ES-I3 (cell line): Measurements from ENCODE around the gene CNTNAP2.

Source experiments
- H3K36me3 ChIP-seq: 2 replicates; pipeline ENCODE4 v1.6.1; 2013; ENCODE audit warnings: mild to moderate bottlenecking, low read length, control low read depth, moderate library complexity; ENCODE audit not compliant: insufficient read depth
- H3K4me1 ChIP-seq: 2 replicates; pipeline ENCODE4 v1.6.1; 2013; ENCODE audit warnings: mild to moderate bottlenecking, control low read depth, low read length; ENCODE audit not compliant: insufficient read depth
- H3K9ac ChIP-seq: 2 replicates; pipeline ENCODE4 v1.6.1; 2013; ENCODE audit warnings: low read depth, mild to moderate bottlenecking, low read length, moderate library complexity
- H3K9me3 ChIP-seq: 2 replicates; pipeline ENCODE4 v1.6.1; 2013; ENCODE audit warnings: mild to moderate bottlenecking, low read length, moderate library complexity; ENCODE audit not compliant: control insufficient read depth, insufficient read depth

Gene CNTNAP2

DNA sequence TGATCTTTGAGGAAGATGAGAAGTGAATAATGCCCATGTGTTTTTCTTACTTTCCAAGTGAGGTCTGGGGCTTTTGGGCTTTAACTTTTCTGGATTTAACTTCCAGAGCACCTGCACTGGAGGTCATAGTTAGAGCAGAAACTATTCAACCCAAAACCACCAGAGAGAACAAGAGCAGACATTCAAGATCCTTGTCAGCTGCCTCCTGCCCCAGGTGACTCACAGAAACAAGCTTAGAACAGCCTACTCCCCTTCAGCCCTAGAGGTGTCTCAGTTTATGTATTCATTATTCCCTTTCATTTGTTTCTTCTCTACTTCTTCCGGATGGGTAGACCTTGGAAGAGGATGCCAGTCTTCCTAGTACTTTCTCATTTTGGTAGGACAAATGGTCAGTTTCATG, 270.5 kb downstream of the CNTNAP2 start:
- H3K9me3 ChIP-seq: no peaks in the 10 kb centered on the region
- H3K36me3 ChIP-seq: no peaks in the 10 kb centered on the region
- H3K9ac ChIP-seq: no peak overlapping the region
- H3K4me1 ChIP-seq: no peaks in the 10 kb centered on the region

DNA sequence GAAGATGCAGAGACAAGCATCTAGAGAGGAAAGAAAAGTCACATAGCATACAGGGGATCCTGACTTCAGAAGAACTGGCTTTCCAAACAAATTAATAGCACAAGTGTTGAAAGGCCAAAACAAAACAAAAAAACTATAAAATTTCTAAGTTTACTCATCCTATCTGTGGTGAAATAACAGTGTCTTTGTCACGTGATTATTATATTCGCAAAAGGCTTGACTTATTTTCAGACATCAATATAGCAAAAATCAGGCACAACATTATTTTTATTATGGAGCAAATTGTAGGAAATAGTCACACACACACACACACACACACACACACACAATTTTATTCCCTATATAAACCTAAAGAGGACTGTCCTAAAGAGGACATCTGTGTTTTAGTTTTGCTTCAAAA, 272.3 kb downstream of the CNTNAP2 start:
- Histone ChIP-seq H3K36me3 (no peaks in the 10 kb centered on the region), H3K9ac (no peak overlapping the region), H3K9me3 (no peaks in the 10 kb centered on the region), H3K4me1 (no peaks in the 10 kb centered on the region)

DNA sequence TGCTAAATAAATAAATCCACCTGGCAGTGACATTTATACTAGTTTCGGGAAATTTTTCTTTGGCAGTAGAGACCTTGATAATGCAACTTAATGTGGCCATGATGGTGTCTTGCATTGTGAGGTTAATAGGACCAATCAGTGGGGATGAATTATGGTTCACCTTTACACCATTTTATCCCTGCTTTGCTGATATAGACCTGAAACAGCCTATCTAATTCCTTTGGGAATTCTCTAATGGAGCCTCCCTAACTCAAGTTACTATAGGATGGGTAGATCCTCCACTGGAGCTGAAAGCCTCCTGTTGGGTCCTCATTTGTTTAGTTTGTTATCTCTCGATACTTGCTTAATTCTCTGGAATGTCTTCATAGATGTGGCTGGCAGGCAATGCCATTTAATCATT, 276.7 kb downstream of the CNTNAP2 start:
- Histone ChIP-seq H3K9me3 (no peaks in the 10 kb centered on the region), H3K36me3 (no peaks in the 10 kb centered on the region), H3K9ac (no peak overlapping the region), H3K4me1 (no peaks in the 10 kb centered on the region)

DNA sequence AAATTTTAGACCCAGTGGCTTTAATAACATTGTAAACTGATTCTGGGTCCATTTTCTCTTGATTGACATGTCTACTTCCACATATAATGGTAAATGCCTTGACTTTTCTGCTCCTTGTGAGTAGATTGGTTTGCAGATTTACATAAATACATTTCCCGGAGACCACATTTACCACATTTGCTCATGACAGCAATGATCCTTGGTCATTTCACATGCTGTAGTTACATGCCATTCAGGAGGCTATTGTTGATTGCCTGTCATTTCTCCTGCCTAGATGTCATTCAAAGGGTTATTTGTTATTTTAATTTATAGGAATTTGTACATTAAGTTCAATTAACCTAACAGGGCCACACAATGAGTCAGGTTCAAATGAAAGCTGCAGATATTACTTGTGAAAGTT, 280.5 kb downstream of the CNTNAP2 start:
- H3K9ac ChIP-seq: no peak overlapping the region
- H3K36me3 ChIP-seq: no peaks in the 10 kb centered on the region
- H3K9me3 ChIP-seq: no peaks in the 10 kb centered on the region

DNA sequence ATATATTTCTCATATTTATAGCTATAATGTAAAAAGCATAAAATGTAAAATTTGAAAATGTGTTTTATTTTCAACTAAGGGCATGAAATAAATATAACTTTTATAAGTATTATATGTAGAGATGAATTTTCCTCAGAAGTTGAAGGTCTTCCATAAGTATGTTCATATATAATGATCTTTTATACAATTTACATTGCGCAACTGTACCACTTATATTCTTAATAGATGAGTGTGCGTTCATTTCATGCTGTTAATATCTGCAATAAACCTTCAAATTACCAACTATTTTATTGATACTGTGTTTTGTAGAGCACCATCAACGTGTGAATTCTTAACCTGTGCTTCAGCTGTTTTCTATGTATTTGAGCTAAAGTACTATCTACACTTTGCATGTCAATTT, 285.3 kb downstream of the CNTNAP2 start:
- no peaks in the 10 kb centered on the region for H3K4me1 ChIP-seq
- H3K36me3 ChIP-seq: no peaks in the 10 kb centered on the region
- no peaks in the 10 kb centered on the region for H3K9me3 ChIP-seq
- H3K9ac ChIP-seq: no peak overlapping the region

More for the DNA sequence above, 280.5 kb downstream of the CNTNAP2 start:
- no peaks in the 10 kb centered on the region for H3K4me1 ChIP-seq

DNA sequence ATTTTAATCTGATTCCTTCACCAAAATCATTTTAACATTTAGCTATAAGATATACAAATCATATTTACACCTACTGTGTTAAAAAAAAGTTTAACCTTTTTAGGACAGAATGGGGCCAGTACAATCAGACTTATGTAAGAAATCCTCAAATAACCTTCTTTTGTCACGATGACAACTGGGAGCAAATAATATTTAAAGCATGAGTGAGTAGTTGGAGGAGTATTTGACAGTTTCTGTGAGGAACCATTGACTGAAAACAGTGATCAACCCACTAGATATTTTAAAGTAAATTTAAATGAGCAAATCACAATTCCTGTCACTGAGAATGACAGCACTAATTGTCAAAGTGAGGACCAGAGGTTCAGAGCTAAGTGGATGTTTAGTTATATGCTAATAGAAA, 289.1 kb downstream of the CNTNAP2 start:
- Histone ChIP-seq H3K4me1 (no peaks in the 10 kb centered on the region), H3K9ac (no peak overlapping the region), H3K9me3 (no peaks in the 10 kb centered on the region), H3K36me3 (no peaks in the 10 kb centered on the region)

DNA sequence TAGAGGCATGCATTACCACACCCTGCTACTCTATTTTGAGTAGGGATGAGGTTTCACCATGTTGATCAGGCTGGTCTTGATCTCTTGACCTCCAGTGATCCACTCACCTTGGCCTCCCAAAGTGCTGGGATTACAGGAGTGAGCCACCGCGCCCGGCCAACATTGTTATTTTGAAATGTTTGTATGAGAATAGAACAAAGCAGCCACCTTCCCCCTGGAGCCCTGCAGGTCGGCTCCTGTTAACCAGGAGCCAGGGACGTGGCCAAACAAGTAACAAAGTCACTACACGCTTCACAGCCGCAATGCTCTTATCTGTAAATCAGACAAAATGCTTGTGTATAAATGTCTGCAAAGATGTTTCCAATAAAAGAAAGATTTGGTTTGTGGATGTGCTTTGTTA, 295.4 kb downstream of the CNTNAP2 start:
- peaks cover 8% of the 10 kb centered on the region for H3K4me1 ChIP-seq
- H3K9ac ChIP-seq: no peak overlapping the region
- no peaks in the 10 kb centered on the region for H3K9me3 ChIP-seq
- no peaks in the 10 kb centered on the region for H3K36me3 ChIP-seq

DNA sequence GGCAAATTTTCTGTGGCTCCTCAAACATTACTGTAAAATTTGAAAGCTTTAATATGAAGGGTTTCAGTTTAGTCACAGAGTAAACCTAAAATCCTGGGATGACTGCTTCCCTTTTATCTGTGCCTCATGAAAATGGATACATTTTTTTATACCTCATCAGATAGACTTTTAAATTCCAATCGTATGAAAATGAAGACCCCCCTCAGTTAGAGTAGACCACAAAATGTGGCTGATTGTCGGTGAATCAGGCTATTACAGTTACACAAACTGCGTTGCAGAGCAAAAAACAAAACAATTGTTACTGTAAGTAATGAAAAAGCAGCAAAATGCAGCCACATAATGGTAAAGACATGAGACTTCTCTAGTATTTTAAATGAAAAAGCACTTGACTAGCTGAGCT, 296.2 kb downstream of the CNTNAP2 start:
- Histone ChIP-seq H3K36me3 (no peaks in the 10 kb centered on the region), H3K4me1 (peaks cover 8% of the 10 kb centered on the region), H3K9ac (no peak overlapping the region), H3K9me3 (no peaks in the 10 kb centered on the region)

DNA sequence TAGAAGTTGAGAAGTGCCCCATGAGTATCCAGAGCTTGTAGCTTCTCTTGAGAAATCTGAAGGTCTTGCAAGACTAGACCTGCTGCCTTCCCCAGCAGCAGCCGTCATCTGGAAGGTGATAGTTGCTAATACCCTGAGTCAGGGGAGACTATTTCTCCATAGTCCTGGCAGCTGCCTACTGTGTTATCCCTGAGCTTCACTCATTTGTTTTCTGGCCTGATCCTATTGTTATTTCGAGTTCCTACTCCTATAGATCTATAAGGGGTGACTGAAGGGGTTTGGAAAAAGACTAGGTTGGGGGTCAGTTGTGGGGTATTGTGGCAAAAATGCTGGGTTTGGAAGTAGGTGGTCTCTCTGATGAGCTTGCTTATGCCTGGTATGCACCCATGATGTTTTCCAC, 297.8 kb downstream of the CNTNAP2 start:
- H3K9ac ChIP-seq: no peak overlapping the region
- peaks cover 8% of the 10 kb centered on the region for H3K4me1 ChIP-seq
- H3K36me3 ChIP-seq: no peaks in the 10 kb centered on the region
- H3K9me3 ChIP-seq: no peaks in the 10 kb centered on the region

DNA sequence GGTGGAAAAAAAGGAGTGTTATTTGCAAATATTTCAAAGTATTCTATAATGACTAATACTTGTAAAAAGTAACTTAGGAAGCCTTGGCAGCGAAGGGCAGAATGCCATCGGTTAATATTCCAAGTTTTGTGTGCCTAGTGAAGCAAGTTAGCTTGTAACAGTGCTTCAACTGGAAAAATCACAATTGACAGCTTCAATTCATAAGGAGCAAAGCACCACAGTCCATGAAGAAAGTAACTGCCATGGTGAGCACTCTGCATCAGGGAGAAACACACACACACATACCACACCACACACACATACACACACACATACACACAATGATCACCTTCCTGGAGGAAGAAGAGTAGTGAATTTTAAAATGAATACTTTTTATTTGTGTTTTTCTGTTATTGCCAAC, 298.3 kb downstream of the CNTNAP2 start:
- H3K4me1 ChIP-seq: peaks cover 8% of the 10 kb centered on the region
- H3K36me3 ChIP-seq: no peaks in the 10 kb centered on the region
- H3K9me3 ChIP-seq: no peaks in the 10 kb centered on the region
- no peak overlapping the region for H3K9ac ChIP-seq

DNA sequence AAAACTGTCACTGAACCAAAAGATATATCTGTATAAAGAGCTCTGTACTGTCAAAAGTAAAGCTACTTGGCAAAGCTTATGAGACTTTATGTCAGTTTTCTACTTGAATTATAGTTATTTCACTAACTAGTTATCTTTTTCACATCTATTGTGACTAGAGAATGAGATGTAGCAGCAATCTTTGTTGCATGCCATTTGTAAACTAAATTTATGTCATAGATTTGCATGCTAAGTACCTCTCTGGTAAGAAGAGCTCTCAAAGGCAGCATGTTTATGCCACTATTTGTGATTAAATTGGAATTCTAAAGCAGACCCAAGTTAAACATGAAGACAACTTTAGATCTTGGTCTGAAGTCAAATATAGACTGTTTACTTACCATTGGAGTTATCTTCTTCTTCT, 300.6 kb downstream of the CNTNAP2 start:
- Histone ChIP-seq H3K9ac (no peak overlapping the region), H3K9me3 (no peaks in the 10 kb centered on the region), H3K4me1 (peaks cover 5% of the 10 kb centered on the region), H3K36me3 (no peaks in the 10 kb centered on the region)

DNA sequence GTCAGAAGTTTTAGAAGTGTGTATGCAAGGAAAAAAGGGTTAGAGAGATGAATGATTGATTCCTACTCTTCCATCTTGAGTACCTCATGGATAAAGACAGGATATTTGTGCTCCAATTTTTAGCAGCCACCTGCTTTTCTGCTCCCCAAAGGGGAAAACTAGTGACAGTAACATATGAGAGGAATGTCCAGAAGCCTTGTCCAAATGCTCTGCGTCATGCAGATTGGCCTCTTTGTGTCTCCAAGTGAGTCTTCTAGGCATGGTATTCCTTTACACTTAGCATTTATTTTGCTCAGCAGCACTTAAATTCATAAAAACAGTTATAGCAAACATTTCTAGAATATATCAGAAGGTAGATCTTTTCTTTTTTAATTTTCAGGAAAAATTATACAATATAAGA, 306.8 kb downstream of the CNTNAP2 start:
- Histone ChIP-seq H3K9ac (no peak overlapping the region), H3K9me3 (no peaks in the 10 kb centered on the region), H3K36me3 (no peaks in the 10 kb centered on the region), H3K4me1 (no peaks in the 10 kb centered on the region)

DNA sequence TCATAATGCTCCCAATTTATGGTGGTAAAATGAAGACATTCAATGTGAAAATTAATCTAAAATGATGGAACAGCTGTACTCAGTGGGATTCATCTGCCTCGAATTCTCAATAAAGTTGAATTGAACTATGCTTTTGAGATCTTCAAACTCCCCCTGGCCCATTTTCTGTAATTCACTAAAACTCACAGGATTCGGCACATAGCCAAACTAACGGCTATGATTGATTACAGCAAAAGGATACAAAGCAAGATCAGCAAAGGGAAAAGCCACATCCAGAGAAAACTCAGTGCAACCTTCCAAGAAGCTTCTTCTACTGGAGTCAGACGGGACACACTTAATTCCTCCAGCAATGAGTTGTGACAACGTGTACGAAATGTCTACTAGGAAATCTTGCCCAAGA, 307.5 kb downstream of the CNTNAP2 start:
- Histone ChIP-seq H3K36me3 (no peaks in the 10 kb centered on the region), H3K9me3 (no peaks in the 10 kb centered on the region), H3K9ac (no peak overlapping the region), H3K4me1 (no peaks in the 10 kb centered on the region)

DNA sequence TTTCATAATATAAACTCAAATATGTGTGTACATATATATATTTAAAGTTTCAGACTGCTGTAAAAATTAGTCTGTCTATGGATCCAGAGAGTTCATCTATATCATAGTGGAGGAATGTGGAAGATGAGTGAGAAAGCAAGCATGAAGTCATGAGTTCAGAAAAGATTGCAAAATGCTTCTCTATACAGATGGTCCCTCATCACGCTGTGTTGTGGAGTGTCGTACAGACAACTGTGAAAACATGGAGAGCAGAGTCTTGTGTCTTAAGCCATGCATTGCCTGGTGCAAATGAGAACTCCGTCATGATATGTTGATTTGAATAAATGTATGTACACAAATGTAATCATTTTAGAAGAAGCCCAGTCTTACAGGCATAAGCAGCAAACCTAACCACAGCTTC, 316.9 kb downstream of the CNTNAP2 start:
- Histone ChIP-seq H3K36me3 (no peaks in the 10 kb centered on the region), H3K4me1 (no peaks in the 10 kb centered on the region), H3K9me3 (no peaks in the 10 kb centered on the region), H3K9ac (no peak overlapping the region)

DNA sequence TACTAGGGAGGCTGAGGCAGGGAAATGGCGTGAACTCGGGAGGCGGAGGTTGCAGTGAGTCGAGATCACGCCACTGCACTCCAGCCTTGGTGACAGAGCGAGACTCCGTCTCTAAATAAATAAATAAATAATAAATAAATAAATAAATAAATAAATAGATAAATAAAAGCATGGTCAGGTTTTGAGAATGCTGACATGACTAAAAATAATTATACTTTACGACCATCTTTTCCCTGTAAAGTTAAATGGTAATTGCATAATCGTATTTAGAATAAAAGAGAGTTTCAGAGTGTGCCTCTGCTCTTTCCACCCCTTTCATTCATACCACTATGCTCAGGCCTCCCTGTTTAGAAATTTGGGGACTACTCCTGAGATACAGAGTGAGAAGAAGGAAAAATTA, 326.5 kb downstream of the CNTNAP2 start:
- Histone ChIP-seq H3K9ac (no peak overlapping the region), H3K4me1 (no peaks in the 10 kb centered on the region), H3K9me3 (no peaks in the 10 kb centered on the region), H3K36me3 (no peaks in the 10 kb centered on the region)

DNA sequence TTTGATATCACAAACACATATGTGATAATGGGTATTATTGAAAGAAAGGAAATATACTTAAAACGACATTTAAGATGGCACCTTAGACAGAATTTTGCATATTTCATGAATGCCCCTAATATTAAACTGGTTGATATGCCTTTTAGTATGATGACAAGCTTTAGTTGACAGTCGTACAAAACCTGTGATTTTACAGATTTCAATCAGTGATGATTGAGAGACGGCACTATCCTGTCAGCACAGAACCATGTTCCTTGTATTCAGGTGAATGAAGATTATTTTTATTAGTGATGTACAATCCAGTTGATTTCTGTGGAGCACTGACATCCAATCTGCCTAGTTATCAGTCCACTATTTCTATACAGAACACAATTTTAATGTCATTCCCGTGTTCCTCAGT, 333.0 kb downstream of the CNTNAP2 start:
- Histone ChIP-seq H3K4me1 (no peaks in the 10 kb centered on the region), H3K9me3 (no peaks in the 10 kb centered on the region), H3K9ac (no peak overlapping the region), H3K36me3 (no peaks in the 10 kb centered on the region)
